Measurements from ENCODE around the gene PARD3.
"Not testable (repeated sequence)": the region's sequence is repeated elsewhere in the genome, so short reads cannot be mapped to it uniquely, and the experiment has no call there.

The PARD3 gene

GRCh38 chr10:34474555-34475273 lies 340.4 kb downstream of the PARD3 start:
- DNase-seq = no peak

DNA sequence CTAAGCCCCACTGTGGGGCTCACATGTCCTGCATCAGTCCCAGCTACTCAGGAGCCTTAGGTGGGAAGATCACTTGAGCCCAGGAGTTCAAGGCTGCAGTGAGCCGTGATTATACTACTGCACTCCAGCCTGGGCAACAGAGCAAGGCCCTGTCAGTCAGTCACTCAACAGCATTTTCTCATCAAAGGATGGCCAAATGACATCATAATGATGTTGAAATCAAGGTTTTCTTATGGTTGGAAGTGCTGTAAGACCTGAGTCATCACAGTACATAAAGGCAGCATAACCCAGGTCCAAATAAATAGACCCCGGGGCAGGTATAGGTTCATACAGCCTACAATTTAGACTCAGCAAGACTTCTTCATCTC lies 341.1 kb downstream of the PARD3 start:
- no peak for DNase-seq

- no peak for DNase-seq
Observed at GRCh38 chr10:34473174-34474008, 341.7 kb downstream of the PARD3 start.

DNA sequence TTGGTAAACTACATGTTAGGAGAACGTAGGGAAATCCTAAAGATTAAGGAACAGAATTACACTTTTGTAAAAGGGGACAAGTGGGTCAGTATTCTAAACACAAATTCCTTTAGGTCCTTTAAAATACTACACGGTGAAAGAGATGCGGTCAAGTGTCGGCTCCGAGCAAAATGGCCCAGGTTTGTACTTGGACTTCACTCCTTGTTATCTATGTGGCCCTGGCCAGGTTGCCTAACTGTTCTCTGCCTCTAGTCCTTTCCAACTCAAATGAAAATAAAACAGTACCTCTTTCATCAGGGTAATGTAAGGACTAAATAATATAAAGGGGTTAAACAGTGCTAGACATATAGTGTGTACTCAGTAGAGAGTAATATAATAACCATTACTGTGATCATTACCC lies 344.8 kb downstream of the PARD3 start:
- DNase-seq = no peak

DNA sequence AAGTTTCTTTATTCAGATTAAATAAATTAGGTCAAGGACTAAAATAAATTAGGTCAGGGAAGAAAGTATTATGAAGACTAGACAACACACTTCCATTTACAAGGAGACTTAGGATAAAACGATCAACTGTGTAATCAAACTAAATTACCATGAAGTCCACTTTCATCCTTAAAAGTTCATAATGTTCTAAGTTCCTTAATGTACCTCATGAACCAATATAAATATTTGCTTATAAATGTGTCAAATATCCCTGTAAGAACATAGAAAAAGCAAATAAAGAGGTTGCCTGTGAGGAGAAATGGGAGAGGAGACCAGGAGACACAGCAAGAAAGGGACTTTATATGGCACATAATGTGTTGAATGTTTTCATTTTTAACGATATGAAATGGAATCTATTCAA lies 345.6 kb downstream of the PARD3 start:
- no peak for DNase-seq

DNA sequence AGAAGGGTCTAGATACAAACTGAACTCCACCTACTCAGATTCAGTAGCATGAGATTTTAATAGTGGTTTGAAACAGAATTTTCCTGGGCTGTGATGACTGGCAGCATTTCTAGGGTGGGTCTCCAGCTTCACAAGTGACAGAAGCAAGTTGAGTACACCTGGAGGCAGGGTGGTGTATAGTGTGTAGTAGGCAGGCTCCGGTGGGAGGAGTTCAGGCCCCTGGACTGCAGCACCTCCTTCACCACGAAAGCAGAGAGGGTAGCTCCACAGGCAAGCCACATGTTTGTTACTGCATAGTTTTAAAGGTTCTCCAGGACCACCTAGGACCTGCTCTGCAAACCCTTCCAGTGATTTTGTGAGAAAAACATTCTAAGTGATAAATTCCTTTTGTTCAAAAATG lies 347.2 kb downstream of the PARD3 start:
- no peak for DNase-seq

GRCh38 chr10:34467364-34467763 lies 347.7 kb downstream of the PARD3 start:
- no peak for DNase-seq

GRCh38 chr10:34465678-34466077 lies 349.4 kb downstream of the PARD3 start:
- DNase-seq = no peak

DNA sequence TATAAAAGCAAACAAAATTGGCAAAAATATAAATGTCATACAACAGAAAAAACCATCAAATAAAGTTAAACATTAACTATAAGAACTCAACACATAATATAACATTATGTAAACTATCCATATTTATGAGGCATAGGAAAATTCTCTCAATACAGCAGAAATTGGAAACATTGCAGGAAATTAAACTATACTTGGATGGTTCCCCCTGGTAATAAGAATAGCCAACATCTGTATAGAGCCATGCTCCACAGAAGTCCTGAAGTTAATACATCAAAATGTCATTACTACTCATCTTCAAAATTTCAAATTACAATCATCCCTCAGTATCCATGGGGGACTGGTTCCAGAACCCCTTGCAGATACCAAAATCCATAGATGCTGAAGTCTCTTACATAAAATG lies 350.5 kb downstream of the PARD3 start:
- DNase-seq = no peak

- no peak for DNase-seq
Observed at GRCh38 chr10:34464000-34464399, 351.1 kb downstream of the PARD3 start.

GRCh38 chr10:34462993-34463392 lies 352.1 kb downstream of the PARD3 start:
- DNase-seq = no peak

GRCh38 chr10:34462056-34462455 lies 353.0 kb downstream of the PARD3 start:
- no peak for DNase-seq

- DNase-seq = no peak
Observed at GRCh38 chr10:34454590-34455261, 360.4 kb downstream of the PARD3 start.

DNA sequence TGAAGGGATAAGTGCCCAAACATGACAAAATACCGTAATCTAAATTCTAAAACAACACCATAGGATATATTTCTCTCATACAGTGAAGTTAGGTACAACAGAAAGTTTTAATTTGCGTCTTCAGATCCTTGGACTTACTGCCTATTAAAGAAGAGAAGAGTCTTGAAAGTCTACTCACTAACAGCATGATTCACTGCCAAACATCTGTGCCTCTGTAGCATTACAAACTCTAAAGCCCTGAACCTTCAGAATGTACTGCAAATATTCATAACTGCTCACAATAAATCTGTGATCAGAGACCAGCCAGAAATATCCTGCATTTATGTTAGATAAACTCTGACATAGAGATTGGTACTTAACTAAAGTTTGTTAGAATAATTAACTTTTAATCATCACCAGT lies 365.3 kb downstream of the PARD3 start:
- DNase-seq = no peak

GRCh38 chr10:34446049-34446448 lies 369.0 kb downstream of the PARD3 start:
- DNase-seq = no peak

GRCh38 chr10:34444223-34445183 lies 370.6 kb downstream of the PARD3 start:
- DNase-seq = no peak

- DNase-seq = not testable (repeated sequence)
Observed at GRCh38 chr10:34439386-34439785, 375.7 kb downstream of the PARD3 start.

- DNase-seq = no peak
Observed at GRCh38 chr10:34438741-34439140, 376.4 kb downstream of the PARD3 start.

DNA sequence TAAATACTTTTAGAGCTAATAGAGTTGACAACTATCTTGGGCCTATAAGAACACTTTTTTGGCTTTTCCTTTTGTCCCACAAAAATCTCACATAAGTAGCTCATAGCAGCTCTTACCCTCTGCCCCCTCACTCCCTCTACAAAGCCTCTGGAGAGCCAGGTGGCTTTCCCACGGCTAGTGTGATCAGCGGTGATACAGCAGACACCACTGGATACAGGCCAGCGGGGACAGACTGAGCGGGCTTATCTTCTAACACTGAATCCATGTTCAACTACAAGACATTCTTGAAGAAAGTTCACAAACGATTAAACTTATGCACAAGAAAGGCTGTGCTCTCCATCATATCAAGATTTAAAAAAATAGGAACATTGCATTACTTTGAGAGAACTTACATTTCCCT lies 377.2 kb downstream of the PARD3 start:
- no peak for DNase-seq

DNA sequence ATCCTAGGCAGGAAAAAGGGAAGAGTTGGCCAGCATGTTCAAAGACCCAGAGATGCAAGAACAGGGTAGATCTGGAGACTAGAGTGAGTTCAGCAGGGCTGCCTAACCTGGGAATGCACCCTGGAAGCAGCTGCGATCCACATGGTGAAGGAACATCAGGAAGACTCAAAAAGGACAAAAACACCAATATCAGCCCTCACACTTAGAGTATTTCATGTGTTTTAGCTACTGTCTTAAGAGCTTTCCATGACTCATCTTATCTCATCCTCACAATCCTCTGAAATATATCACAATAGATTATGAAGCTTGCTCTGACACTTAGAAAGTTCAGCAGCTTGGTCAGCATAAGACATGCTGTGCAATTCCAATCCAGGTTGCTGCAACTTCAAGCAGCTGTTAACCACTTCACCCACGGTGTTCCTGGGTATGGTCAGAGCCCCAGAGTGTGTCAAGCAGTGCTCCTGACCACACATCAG lies 380.9 kb downstream of the PARD3 start:
- peak in 1 of 56 donors; percentile 0 for DNase-seq

Data from amygdala (tissue), 56 donors.